ENCODE data around the gene GIT2. TPM values are rescaled to one million over a fixed set of nuclear protein-coding genes. Genes with fewer than 3 reads are reported as not detected.
"Not testable (repeated sequence)": the region's sequence is repeated elsewhere in the genome, so short reads cannot be mapped to it uniquely, and the experiment has no call there.

GIT2 gene
- total RNA-seq, 1 donor from 2014 or later = 66.6 TPM

DNA sequence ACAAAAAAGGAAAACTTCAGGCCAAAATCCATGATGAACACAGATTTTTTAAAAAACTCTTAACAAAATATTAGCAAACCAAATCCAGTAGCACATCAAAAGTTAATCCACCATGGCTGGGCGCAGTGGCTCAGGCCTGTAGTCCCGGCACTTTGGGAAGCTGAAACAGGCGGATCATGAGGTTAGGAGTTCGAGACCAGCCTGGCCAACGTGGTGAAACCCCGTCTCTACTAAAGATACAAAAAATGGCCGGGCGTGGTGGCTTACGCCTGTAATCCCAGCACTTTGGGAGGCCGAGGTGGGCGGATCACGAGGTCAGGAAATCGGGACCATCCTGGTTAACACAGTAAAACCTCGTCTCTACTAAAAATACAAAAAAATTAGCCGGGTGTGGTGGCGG lies 9.9 kb downstream of the GIT2 start:
- ATAC-seq; intact Hi-C loops (cut with DNase I); DNase-seq (ENCODE audit: low spot score): not testable (repeated sequence)

DNA sequence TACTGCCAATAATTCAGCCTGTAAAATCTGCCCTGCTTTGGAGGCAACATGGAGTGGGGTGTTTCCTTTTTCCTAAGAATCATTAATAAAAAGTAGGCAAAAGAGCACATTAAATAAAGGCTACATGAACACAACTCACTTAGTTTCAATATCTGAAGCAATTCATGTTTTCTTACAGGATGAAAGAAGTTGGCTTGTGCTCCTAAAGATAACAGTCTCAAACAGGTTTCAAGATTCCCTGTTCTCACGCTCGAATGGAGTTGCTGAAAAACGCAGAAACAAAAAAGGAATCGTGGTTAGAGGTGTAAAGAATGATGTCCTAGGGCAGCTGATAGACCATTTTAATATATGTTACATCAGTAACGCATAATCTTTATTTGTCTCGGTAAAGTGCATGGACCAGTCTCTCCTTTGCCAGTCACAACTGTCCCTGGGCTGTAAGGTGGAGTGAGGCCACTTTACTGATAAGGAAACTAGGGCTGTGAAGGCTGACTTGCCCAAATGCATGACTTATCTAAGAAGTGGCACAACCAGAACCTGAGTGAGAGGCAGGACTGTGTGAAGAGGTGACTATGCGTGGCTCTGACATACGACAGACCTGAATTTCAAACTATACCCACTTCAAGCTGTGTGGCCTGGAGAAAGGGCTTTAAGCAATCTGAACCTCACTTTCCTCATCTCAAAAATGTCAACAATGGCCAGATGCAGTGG lies 12.6 kb downstream of the GIT2 start:
- intact Hi-C loops (cut with DNase I) = no loop called here
- ATAC-seq (no peak), DNase-seq (ENCODE audit: low spot score) (no peak)

DNA sequence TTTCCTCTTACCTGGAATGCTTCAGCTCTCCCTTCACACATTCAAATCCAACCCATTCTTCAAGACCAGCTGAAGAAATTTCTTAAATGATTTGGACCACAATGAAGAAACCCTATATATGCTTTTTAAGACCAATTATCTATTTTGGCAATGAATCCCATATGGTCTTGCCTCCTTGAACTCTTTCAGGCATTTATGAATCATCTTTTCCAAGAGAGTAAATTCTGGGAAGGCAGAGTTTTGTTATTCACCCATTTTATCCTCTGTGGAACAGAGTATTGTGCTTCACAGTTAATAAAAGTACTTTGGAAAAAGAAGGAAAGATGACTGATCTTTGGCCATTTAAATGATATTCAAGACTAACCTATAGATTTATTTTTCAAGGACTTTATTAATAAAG lies 14.0 kb downstream of the GIT2 start:
- ATAC-seq = no peak
- DNase-seq (ENCODE audit: low spot score) = no peak
- intact Hi-C loops (cut with DNase I) = no loop called here

DNA sequence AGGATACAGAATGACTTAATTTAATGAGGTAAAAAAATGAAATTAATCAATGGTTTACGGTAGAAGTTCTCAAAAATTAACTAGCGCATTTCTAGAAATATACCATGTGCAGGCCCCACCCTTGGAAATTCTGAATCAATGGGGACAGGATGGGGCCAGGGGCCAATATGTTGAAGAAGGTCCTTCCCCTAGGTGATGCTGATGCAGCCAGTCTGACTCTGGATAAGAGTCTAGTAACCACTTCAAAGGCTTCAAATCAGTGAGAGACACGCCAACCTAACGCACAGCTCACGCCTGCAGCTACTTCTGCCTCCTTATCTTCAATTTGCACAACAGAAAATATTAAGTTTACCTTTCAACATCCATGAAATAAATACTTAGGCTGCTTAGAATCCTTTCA lies 14.9 kb downstream of the GIT2 start:
- DNase-seq (ENCODE audit: low spot score) (no peak), ATAC-seq (no peak)
- intact Hi-C loops (cut with DNase I) = no loop called here

DNA sequence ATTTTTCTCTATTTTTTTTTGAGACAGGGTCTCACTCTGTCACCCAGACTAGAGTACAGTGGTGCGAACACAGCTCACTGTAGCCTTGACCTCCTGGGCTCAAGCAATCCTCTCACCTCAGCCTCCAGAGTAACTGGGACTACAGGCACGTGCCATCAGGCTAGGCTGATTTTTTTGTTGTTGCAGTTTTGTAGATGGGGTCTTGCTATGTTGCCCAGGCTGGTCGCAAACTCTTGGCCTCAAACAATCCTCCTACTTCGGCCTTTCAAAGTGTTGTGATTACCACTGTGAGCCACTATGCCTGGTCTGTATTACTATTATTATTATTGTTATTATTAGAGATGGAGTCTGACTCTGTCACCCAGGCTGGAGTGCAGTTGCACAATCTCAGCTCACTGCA lies 23.3 kb downstream of the GIT2 start:
- DNase-seq (ENCODE audit: low spot score) (no peak), ATAC-seq (no peak)
- intact Hi-C loops (cut with DNase I) = no loop called here

DNA sequence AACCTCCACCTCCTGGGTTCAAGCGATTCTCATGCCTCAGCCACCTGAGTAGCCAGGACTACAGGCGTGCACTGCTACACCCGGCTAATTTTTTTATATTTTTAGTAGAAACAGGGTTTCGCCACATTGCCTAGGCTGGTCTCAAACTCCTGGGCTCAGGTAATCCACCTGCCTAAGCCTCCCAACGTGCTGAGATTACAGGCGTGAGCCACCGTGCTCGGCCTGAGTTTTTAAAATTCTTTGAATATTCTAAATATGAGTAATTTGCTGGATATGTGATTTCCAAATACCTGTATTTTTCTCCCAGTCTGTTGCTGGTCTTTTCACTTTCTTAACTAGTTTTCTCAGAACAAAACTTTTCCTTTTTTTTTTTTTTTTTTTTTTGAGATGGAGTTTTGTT lies 27.4 kb downstream of the GIT2 start:
- ATAC-seq (no peak), DNase-seq (ENCODE audit: low spot score) (no peak)
- intact Hi-C loops (cut with DNase I) = no loop called here

DNA sequence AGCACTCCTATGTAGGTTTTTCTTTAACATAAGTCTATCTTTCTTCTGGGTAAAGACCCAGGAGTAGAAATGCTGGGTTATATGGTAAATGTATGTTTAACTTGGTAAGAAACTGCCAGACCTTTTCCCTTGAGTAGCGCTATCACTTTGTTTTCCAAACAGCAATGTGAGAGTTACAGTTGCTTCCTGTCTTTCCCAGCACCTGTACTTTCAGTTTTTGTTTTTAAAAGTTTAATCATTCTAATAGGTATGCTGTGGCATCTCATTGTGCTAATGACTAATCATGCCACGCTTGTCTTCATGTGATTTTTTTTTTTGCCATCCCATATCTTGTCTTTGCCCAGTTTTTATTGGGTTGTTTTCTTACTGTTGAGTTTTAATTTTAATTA lies 28.1 kb downstream of the GIT2 start:
- no peak for ATAC-seq
- intact Hi-C loops (cut with DNase I) = no loop called here
- DNase-seq (ENCODE audit: low spot score) = no peak

DNA sequence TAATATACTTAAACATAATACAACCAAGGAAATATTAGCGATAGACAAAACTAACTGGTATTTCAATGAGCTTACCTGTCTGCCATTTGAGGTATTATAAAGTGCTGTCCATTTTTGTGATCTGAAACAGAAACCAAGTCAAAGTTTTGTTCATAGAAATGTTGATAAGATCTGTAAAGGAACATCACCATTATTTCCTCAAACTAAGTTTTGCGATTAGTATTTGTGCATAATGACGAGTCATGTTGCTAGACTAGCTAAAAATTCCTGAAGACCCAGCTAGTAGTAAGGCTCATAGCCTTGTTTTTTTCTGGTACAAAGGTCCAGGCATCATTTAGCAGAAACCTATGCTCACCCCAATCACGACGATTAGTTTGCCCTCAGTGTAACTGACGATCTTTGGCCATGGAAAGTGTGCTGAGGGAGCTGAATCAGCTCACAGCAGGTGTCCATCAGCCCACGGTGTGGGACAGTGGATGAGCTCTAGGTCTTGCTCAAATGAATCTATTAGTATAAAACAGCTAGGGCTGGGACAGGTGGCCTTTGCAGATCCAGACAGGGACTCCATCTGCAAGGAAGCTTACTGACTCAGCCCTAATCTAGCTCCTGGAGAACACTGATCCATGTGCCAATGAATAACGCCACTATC lies 28.7 kb downstream of the GIT2 start:
- ATAC-seq = no peak
- no peak for DNase-seq (ENCODE audit: low spot score)
- intact Hi-C loops (cut with DNase I) = no loop called here

DNA sequence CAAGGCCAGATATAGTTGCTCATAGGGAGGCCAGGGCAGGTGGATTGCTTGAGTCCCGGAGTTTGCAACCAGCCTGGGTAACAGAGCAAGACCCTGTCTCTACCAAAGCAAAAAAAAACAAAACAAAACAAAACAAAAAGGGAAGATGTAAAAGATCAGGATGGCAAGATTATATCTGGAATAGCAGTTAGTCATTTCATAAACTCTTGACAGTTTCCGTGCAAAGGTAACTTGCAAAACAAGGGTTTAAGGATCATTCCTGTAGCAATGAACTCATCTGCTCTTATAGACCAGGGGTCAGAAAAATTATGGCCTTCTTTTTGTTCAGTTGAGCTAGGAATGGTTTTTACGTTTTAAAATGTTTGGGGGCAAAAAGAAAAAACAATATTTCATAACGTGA lies 29.6 kb downstream of the GIT2 start:
- DNase-seq (ENCODE audit: low spot score) (no peak), ATAC-seq (no peak)
- intact Hi-C loops (cut with DNase I) = no loop called here

DNA sequence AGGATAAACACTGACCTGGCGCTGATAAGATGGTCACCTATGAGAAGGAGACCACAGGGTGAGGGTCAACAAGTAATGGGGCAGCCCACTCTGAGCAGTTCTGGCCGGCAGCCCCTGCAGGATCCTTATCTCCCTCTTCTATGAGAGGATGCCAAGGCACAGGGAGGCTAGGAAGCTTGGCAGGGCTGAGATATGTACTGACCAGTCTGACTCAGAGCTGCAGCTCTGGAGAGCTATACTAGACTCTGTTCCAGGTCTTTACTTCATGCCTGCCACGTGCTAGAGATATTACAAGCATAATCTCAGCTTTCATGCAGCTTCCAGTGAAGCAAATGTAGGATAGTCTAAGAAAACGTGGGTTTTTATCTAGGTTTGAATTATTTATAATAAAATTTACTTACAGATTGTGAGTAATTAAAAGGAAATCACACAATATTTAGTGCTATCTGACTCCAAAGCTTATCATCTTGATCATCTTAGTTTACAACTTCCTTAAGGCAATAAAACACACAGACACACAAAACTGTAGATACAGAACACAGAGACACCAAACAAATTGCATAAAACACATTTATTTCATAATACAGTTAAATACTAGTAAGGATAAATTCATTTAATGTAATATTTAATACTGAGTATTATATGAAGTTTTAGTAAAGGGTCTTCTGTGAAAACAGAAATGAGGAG lies 32.3 kb downstream of the GIT2 start:
- peak; percentile 46 for ATAC-seq
- no peak for DNase-seq (ENCODE audit: low spot score)
- intact Hi-C loops (cut with DNase I) = no loop called here

DNA sequence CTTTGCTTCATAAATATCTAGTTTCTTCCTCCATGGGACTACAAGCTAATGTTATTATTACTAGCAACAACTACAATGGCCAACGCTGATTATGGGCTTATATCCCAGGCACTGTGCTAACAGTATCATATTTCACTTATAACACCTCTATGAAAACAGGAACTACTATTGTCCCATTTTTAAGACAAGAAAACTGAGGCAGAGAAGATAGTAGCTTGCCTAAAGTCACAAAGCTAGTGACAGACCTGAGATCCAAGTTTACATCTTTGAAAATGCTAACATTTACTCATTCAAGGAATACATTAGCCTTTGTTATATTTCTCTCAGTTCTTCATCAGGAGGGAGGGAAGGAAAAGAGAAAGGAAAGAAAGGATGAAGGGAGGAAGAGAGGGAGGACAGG lies 32.8 kb downstream of the GIT2 start:
- no peak for DNase-seq (ENCODE audit: low spot score)
- no peak for ATAC-seq
- intact Hi-C loops (cut with DNase I) = no loop called here

DNA sequence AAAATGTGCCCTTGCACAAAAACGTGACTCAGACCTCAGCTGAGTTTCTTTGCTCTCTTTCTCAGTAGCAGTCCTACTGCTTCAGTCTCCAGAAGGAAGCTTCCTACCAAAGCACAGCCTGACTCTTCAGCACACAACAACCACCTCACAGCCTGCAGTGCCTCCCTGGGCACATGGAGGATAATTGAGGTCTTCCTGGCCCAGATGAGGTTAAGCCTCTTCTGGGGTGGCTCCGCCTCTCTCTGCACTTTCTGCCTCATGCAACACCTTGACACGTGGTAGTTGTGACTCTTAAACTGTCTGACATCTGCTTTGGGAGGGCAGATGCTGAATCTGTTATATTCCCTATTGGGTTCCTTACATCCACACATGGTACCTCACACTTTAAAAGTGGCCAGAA lies 33.8 kb downstream of the GIT2 start:
- intact Hi-C loops (cut with DNase I) = no loop called here
- ATAC-seq = no peak

DNA sequence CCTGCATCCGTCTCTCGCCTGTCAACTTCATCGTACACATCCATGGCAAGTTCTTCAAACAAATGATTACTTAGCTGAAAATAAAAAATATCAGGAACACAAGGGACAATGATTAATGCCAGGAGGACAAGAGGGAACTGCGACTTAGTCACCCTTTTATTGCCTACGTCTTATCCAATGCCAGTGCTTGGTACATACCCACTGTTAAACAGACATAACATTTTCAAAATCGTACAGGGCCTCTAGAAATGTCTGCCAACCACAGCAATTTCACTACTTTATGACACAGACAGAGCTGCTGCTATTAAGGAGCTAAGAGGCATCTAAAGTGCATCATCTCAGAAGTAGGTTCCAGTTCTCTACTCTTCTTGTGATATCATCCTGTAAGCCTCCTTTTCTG lies 34.6 kb downstream of the GIT2 start:
- intact Hi-C loops (cut with DNase I) = no loop called here
- ATAC-seq = no peak

More for the DNA sequence above, 33.8 kb downstream of the GIT2 start:
- no peak for DNase-seq (ENCODE audit: low spot score)

DNA sequence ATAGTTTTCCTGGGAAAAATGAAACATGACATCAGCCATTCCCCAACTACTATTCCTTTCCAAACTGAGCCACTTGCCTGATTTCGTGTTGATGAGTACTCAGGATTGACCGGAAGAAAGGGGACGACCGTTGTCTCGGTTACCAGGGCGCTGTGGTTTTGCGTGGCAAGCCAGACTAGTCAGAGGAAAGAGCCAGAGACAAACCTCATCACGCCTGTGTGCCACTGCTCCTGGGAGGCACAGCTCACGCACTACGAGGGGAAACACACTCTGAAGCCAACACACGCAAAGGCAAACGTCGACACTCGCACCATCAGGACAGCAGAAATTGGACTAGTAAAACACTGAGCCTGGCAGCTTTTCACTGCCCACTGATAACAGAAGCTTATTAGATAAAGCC lies 35.0 kb downstream of the GIT2 start:
- DNase-seq (ENCODE audit: low spot score) (no peak), ATAC-seq (no peak)

More for the DNA sequence above, 34.6 kb downstream of the GIT2 start:
- DNase-seq (ENCODE audit: low spot score) = no peak

DNA sequence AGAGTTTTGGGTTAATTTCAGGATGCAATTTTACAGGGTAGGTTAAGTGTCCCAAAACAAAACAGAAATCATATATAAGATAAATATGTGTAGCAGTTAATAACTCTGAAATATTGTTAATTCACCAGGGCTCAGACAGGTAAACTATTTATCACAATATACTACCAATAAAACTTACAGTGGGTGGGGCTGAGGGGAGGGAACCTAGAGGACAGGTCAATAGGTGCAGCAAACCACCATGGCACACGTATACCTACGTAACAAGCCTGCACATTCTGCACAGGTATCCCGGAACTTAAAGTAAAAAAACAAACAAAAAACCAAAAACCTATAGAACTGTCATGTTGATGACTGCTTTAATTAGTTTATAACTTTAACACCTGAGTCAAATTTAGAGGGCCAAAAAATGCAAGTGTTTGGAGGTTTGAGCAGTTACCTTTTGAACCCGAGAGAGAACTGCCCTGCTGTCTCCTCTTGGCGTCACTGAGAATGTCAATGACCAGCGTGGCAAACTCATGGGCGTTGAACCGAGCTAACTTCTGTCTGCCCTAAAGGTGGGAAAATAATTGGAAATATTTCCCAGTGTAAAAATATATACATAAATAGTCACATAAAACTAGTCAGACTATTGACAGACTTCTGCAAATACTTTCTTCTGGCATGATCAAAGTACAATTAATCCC lies 36.6 kb downstream of the GIT2 start:
- DNase-seq (ENCODE audit: low spot score) (no peak), ATAC-seq (no peak)
- intact Hi-C loops (cut with DNase I) = no loop called here

More for the DNA sequence above, 35.0 kb downstream of the GIT2 start:
- intact Hi-C loops (cut with DNase I) = no loop called here

DNA sequence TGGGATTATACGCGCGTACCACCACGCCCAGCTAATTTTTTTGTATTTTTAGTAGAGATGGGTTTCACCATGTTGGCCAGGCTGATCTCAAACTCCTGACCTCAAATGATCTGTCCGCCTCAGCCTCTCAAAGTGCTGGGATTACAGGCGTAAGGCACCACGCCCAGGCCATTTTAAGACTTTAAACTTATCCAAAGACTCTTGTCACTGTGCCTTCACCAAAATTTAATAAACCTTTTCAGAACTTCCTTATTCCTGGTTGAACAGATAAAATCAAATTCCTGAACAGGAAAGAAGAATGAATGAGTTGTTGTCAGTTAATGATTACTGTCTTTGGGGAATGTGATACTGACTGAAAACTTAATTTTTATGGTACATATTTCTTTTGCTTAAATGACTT lies 37.8 kb downstream of the GIT2 start:
- DNase-seq (ENCODE audit: low spot score) = no peak
- intact Hi-C loops (cut with DNase I) = no loop called here
- no peak for ATAC-seq

DNA sequence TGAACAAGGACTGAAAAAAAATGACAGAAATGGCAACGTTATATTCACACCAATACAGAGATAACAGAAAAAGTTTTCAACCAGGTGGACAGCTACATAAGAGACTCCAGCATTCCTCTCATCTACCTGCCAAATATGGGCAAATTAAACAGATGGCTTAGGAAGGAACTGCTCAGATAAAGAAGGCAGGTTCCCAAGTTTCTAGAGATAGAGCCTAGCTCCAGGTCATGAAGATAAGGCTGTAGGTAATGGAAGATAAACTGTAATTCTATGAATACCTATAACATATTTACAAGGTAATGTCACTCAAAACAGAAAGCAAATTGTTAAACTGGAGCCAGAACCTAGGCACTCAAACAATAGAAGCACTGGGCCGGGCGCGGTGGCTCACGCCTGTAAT lies 42.5 kb downstream of the GIT2 start:
- intact Hi-C loops (cut with DNase I) = no loop called here
- no peak for DNase-seq (ENCODE audit: low spot score)
- ATAC-seq = no peak

DNA sequence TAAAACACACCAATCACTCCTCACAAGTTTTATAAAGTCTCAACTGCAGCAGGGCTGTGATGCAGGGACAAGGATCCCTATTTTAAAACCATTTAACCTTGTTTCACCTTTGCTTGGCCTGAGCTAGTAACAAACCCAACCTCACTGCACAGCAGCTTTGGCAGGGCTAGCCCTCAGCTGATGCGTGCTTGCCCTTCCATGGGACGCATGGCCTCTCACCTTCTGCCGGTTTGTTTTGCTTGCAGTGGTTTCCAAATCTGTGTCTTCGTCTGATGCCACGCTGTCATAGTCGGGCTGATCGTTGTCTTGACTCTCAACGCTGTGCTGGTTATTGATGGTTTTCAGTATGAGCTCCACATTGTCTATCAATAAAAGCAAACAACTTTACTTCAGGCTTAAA lies 43.3 kb downstream of the GIT2 start:
- ATAC-seq = no peak
- intact Hi-C loops (cut with DNase I) = no loop called here
- DNase-seq (ENCODE audit: low spot score) = no peak

DNA sequence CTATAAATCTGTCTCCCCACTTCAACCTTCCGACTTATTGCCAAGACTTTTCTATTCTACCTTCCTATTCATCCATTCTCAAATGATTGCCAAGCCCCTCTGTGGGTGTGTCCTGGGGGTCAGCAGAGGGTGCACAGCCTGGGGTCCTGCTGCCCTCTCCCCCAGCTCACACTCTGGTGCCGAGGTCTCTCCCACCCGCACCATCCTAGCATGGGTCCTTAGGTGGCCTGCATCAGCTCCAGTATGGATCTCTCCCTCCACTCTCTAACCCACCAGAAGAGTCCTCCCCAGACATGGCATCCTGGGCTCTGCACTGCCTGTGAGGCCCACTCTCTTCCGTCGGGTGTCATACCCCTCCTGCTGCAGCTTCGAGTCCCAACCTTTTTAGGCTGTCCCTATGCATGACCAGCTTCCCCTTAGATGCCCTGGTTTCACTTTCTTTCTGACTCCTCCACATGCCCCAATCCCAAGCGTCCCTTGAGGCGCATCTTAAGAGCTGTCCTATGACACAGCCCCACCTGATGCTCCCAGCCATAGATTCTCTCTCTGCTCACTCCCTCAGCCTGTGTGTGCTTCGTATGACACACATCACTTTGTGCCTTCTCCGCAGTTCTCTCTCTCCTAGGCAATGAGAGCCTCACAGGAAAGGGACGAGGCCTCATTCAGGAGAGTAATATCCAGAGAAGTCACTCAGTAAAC lies 43.9 kb downstream of the GIT2 start:
- peak; percentile 53 for ATAC-seq
- intact Hi-C loops (cut with DNase I) = no loop called here
- no peak for DNase-seq (ENCODE audit: low spot score)

Measured in sciatic nerve (tissue), 2 donors.